ENCODE results near the gene ATOSA.

ATOSA gene

GRCh38 chr15:52709187-52709981 lies 30.2 kb upstream of the ATOSA start:
- H3K9me3 Mint-ChIP-seq: no peaks in the 10 kb centered on the region
- peak; percentile 51 to 58 for DNase-seq (ENCODE audit: low spot score in 2 of 2)
- peak overlapping the region; percentile 82 for H3K27ac Mint-ChIP-seq
- H3K4me3 Mint-ChIP-seq: peak overlapping the region; percentile 99
- no peaks in the 10 kb centered on the region for H3K27me3 Mint-ChIP-seq
- peaks cover 2% of the 10 kb centered on the region for H3K36me3 Mint-ChIP-seq
- peak; percentile 95 for ATAC-seq (ENCODE audit: low read depth)
- peaks cover 50% of the 10 kb centered on the region for H3K4me1 Mint-ChIP-seq

GRCh38 chr15:52706091-52706490 lies 26.9 kb upstream of the ATOSA start:
- DNase-seq (ENCODE audit: low spot score in 2 of 2) (no peak), ATAC-seq (ENCODE audit: low read depth) (no peak)
- H3K27me3 Mint-ChIP-seq: no peaks in the 10 kb centered on the region
- peaks cover 2% of the 10 kb centered on the region for H3K36me3 Mint-ChIP-seq
- H3K9me3 Mint-ChIP-seq: no peaks in the 10 kb centered on the region
- peak overlapping the region; percentile 82 for H3K27ac Mint-ChIP-seq
- peaks cover 65% of the 10 kb centered on the region for H3K4me1 Mint-ChIP-seq
- peak overlapping the region; percentile 21 for H3K4me3 Mint-ChIP-seq

- ATAC-seq (ENCODE audit: low read depth) (no peak), DNase-seq (ENCODE audit: low spot score in 2 of 2) (no peak)
- Mint-ChIP-seq H3K36me3 (peaks cover 2% of the 10 kb centered on the region), H3K4me1 (peaks cover 43% of the 10 kb centered on the region), H3K27ac (peak overlapping the region; percentile 39), H3K9me3 (no peaks in the 10 kb centered on the region), H3K27me3 (no peaks in the 10 kb centered on the region), H3K4me3 (peak overlapping the region; percentile 35)
Observed at GRCh38 chr15:52702390-52702789, 23.2 kb upstream of the ATOSA start.

GRCh38 chr15:52699457-52699856 lies 20.3 kb upstream of the ATOSA start:
- no peak for DNase-seq (ENCODE audit: low spot score in 2 of 2)
- no peaks in the 10 kb centered on the region for H3K9me3 Mint-ChIP-seq
- H3K27me3 Mint-ChIP-seq: no peaks in the 10 kb centered on the region
- peaks cover 6% of the 10 kb centered on the region for H3K36me3 Mint-ChIP-seq
- no peak overlapping the region for H3K4me3 Mint-ChIP-seq
- peaks cover 40% of the 10 kb centered on the region for H3K4me1 Mint-ChIP-seq
- ATAC-seq (ENCODE audit: low read depth): no peak
- H3K27ac Mint-ChIP-seq: no peak overlapping the region

GRCh38 chr15:52698514-52698913 lies 19.3 kb upstream of the ATOSA start:
- peaks cover 6% of the 10 kb centered on the region for H3K36me3 Mint-ChIP-seq
- peaks cover 34% of the 10 kb centered on the region for H3K4me1 Mint-ChIP-seq
- H3K4me3 Mint-ChIP-seq: no peak overlapping the region
- no peaks in the 10 kb centered on the region for H3K9me3 Mint-ChIP-seq
- ATAC-seq (ENCODE audit: low read depth) (no peak), DNase-seq (ENCODE audit: low spot score in 2 of 2) (no peak)
- no peak overlapping the region for H3K27ac Mint-ChIP-seq
- H3K27me3 Mint-ChIP-seq: no peaks in the 10 kb centered on the region

GRCh38 chr15:52697051-52697450 lies 17.9 kb upstream of the ATOSA start:
- no peak for DNase-seq (ENCODE audit: low spot score in 2 of 2)
- no peak for ATAC-seq (ENCODE audit: low read depth)
- no peaks in the 10 kb centered on the region for H3K9me3 Mint-ChIP-seq

GRCh38 chr15:52695154-52695553 lies 16.0 kb upstream of the ATOSA start:
- H3K9me3 Mint-ChIP-seq: no peaks in the 10 kb centered on the region
- no peak overlapping the region for H3K27ac Mint-ChIP-seq
- no peaks in the 10 kb centered on the region for H3K27me3 Mint-ChIP-seq
- peaks cover 22% of the 10 kb centered on the region for H3K4me1 Mint-ChIP-seq
- H3K4me3 Mint-ChIP-seq: no peak overlapping the region
- no peak for ATAC-seq (ENCODE audit: low read depth)
- no peak for DNase-seq (ENCODE audit: low spot score in 2 of 2)
- peaks cover 13% of the 10 kb centered on the region for H3K36me3 Mint-ChIP-seq

More at GRCh38 chr15:52697051-52697450, 17.9 kb upstream of the ATOSA start:
- Mint-ChIP-seq H3K27ac (no peak overlapping the region), H3K4me1 (peaks cover 27% of the 10 kb centered on the region), H3K4me3 (no peak overlapping the region), H3K36me3 (peaks cover 6% of the 10 kb centered on the region), H3K27me3 (no peaks in the 10 kb centered on the region)

- no peak overlapping the region for H3K4me3 Mint-ChIP-seq
- no peak overlapping the region for H3K27ac Mint-ChIP-seq
- H3K27me3 Mint-ChIP-seq: no peaks in the 10 kb centered on the region
- DNase-seq (ENCODE audit: low spot score in 2 of 2) (no peak), ATAC-seq (ENCODE audit: low read depth) (no peak)
- no peaks in the 10 kb centered on the region for H3K9me3 Mint-ChIP-seq
- peaks cover 23% of the 10 kb centered on the region for H3K36me3 Mint-ChIP-seq
- peaks cover 26% of the 10 kb centered on the region for H3K4me1 Mint-ChIP-seq
Observed at GRCh38 chr15:52689562-52689961, 10.4 kb upstream of the ATOSA start.

- peaks cover 17% of the 10 kb centered on the region for H3K36me3 Mint-ChIP-seq
- H3K4me3 Mint-ChIP-seq: peak overlapping the region; percentile 41
- peak overlapping the region; percentile 84 for H3K27ac Mint-ChIP-seq
- DNase-seq (ENCODE audit: low spot score in 2 of 2): peak in 1 of 2 donors; percentile 23
- peak; percentile 32 for ATAC-seq (ENCODE audit: low read depth)
- H3K9me3 Mint-ChIP-seq: no peaks in the 10 kb centered on the region
- H3K4me1 Mint-ChIP-seq: peaks cover 42% of the 10 kb centered on the region
- H3K27me3 Mint-ChIP-seq: no peaks in the 10 kb centered on the region
Observed at GRCh38 chr15:52683580-52683979, 4.4 kb upstream of the ATOSA start.

- H3K27ac Mint-ChIP-seq: peak overlapping the region; percentile 98
Observed at GRCh38 chr15:52682781-52683180, 3.6 kb upstream of the ATOSA start.

GRCh38 chr15:52682200-52682599 lies 3.0 kb upstream of the ATOSA start:
- ATAC-seq (ENCODE audit: low read depth) (no peak), DNase-seq (ENCODE audit: low spot score in 2 of 2) (no peak)
- no peaks in the 10 kb centered on the region for H3K9me3 Mint-ChIP-seq
- H3K4me3 Mint-ChIP-seq: peak overlapping the region; percentile 31
- H3K27me3 Mint-ChIP-seq: no peaks in the 10 kb centered on the region
- peak overlapping the region; percentile 98 for H3K27ac Mint-ChIP-seq
- H3K36me3 Mint-ChIP-seq: peaks cover 12% of the 10 kb centered on the region
- H3K4me1 Mint-ChIP-seq: peaks cover 36% of the 10 kb centered on the region

More at GRCh38 chr15:52682781-52683180, 3.6 kb upstream of the ATOSA start:
- ATAC-seq (ENCODE audit: low read depth): peak; percentile 46
- DNase-seq (ENCODE audit: low spot score in 2 of 2): peak; percentile 19 to 50
- no peaks in the 10 kb centered on the region for H3K27me3 Mint-ChIP-seq
- peaks cover 15% of the 10 kb centered on the region for H3K36me3 Mint-ChIP-seq
- no peaks in the 10 kb centered on the region for H3K9me3 Mint-ChIP-seq
- H3K4me3 Mint-ChIP-seq: peak overlapping the region; percentile 46
- H3K4me1 Mint-ChIP-seq: peaks cover 39% of the 10 kb centered on the region

GRCh38 chr15:52681441-52681840 lies 2.3 kb upstream of the ATOSA start:
- Mint-ChIP-seq H3K36me3 (peaks cover 14% of the 10 kb centered on the region), H3K27ac (peak overlapping the region; percentile 98), H3K4me3 (peak overlapping the region; percentile 60), H3K9me3 (no peaks in the 10 kb centered on the region), H3K4me1 (peaks cover 35% of the 10 kb centered on the region), H3K27me3 (no peaks in the 10 kb centered on the region)
- DNase-seq (ENCODE audit: low spot score in 2 of 2): no peak
- ATAC-seq (ENCODE audit: low read depth): no peak

GRCh38 chr15:52680761-52681160 lies 1.6 kb upstream of the ATOSA start:
- Mint-ChIP-seq H3K9me3 (no peaks in the 10 kb centered on the region), H3K27me3 (no peaks in the 10 kb centered on the region), H3K4me1 (peaks cover 32% of the 10 kb centered on the region), H3K27ac (peak overlapping the region; percentile 98), H3K36me3 (peaks cover 14% of the 10 kb centered on the region), H3K4me3 (peak overlapping the region; percentile 78)
- DNase-seq (ENCODE audit: low spot score in 2 of 2): peak in 1 of 2 donors; percentile 26
- peak; percentile 12 for ATAC-seq (ENCODE audit: low read depth)

GRCh38 chr15:52680041-52680391 lies 828 bp upstream of the ATOSA start:
- peaks cover 17% of the 10 kb centered on the region for H3K36me3 Mint-ChIP-seq
- ATAC-seq (ENCODE audit: low read depth) (no peak), DNase-seq (ENCODE audit: low spot score in 2 of 2) (no peak)
- H3K9me3 Mint-ChIP-seq: no peaks in the 10 kb centered on the region
- no peaks in the 10 kb centered on the region for H3K27me3 Mint-ChIP-seq
- H3K4me1 Mint-ChIP-seq: peaks cover 32% of the 10 kb centered on the region
- H3K27ac Mint-ChIP-seq: peak overlapping the region; percentile 98
- H3K4me3 Mint-ChIP-seq: peak overlapping the region; percentile 78
